ENCODE measurements around the gene RGS3. TPM values are rescaled to one million over a fixed set of nuclear protein-coding genes. Genes with fewer than 3 reads are reported as not detected.

RGS3 gene
- total RNA-seq, 1 experiment from 2014 or later, result 35.8 TPM

GRCh38 chr9:113519426-113520108 is 56.0 kb downstream of the RGS3 start:
- no peaks in the 10 kb centered on the region for H3K27me3 ChIP-seq
- no peaks in the 10 kb centered on the region for H3K9me3 ChIP-seq (replicated peaks)
- DNase-seq, result no peak
- no peak overlapping the region for H3K27ac ChIP-seq
- H3K4me3 ChIP-seq, result no peak overlapping the region
- no peaks in the 10 kb centered on the region for H3K36me3 ChIP-seq
- peaks cover 40% of the 10 kb centered on the region for H3K4me1 ChIP-seq

- Histone ChIP-seq H3K27me3 (no peaks in the 10 kb centered on the region), H3K36me3 (no peaks in the 10 kb centered on the region), H3K4me3 (no peak overlapping the region), H3K9me3 (replicated peaks) (no peaks in the 10 kb centered on the region), H3K4me1 (peaks cover 46% of the 10 kb centered on the region), H3K27ac (no peak overlapping the region)
- no peak for DNase-seq
Observed at GRCh38 chr9:113520109-113520642, 56.6 kb downstream of the RGS3 start.

- peaks cover 44% of the 10 kb centered on the region for H3K4me1 ChIP-seq
- no peaks in the 10 kb centered on the region for H3K27me3 ChIP-seq
- no peaks in the 10 kb centered on the region for H3K9me3 ChIP-seq (replicated peaks)
- H3K27ac ChIP-seq, result no peak overlapping the region
- H3K36me3 ChIP-seq, result no peaks in the 10 kb centered on the region
- H3K4me3 ChIP-seq, result no peak overlapping the region
- DNase-seq, result no peak
Observed at GRCh38 chr9:113521693-113522255, 58.2 kb downstream of the RGS3 start.

GRCh38 chr9:113522419-113522818 is 58.9 kb downstream of the RGS3 start:
- DNase-seq, result no peak
- Histone ChIP-seq H3K36me3 (no peaks in the 10 kb centered on the region), H3K9me3 (replicated peaks) (no peaks in the 10 kb centered on the region), H3K27ac (no peak overlapping the region), H3K4me1 (peaks cover 38% of the 10 kb centered on the region), H3K27me3 (no peaks in the 10 kb centered on the region), H3K4me3 (no peak overlapping the region)

GRCh38 chr9:113522858-113523257 is 59.3 kb downstream of the RGS3 start:
- H3K27me3 ChIP-seq, result no peaks in the 10 kb centered on the region
- no peaks in the 10 kb centered on the region for H3K36me3 ChIP-seq
- DNase-seq, result no peak
- no peak overlapping the region for H3K27ac ChIP-seq
- no peaks in the 10 kb centered on the region for H3K9me3 ChIP-seq (replicated peaks)
- no peak overlapping the region for H3K4me3 ChIP-seq
- H3K4me1 ChIP-seq, result peaks cover 34% of the 10 kb centered on the region

GRCh38 chr9:113523421-113524141 is 60.1 kb downstream of the RGS3 start:
- DNase-seq, result peak; percentile 63 to 76
- Histone ChIP-seq H3K4me3 (peak overlapping the region; percentile 20), H3K9me3 (replicated peaks) (no peaks in the 10 kb centered on the region), H3K27ac (peak overlapping the region; percentile 22), H3K27me3 (no peaks in the 10 kb centered on the region), H3K4me1 (peaks cover 34% of the 10 kb centered on the region), H3K36me3 (no peaks in the 10 kb centered on the region)

GRCh38 chr9:113524468-113524867 is 60.9 kb downstream of the RGS3 start:
- H3K27ac ChIP-seq, result peak overlapping the region; percentile 22
- no peaks in the 10 kb centered on the region for H3K9me3 ChIP-seq (replicated peaks)
- no peak overlapping the region for H3K4me3 ChIP-seq
- peaks cover 34% of the 10 kb centered on the region for H3K4me1 ChIP-seq
- peak; percentile 60 to 63 for DNase-seq
- no peaks in the 10 kb centered on the region for H3K36me3 ChIP-seq
- no peaks in the 10 kb centered on the region for H3K27me3 ChIP-seq

GRCh38 chr9:113525205-113525604 is 61.7 kb downstream of the RGS3 start:
- Histone ChIP-seq H3K4me1 (peaks cover 38% of the 10 kb centered on the region), H3K27me3 (no peaks in the 10 kb centered on the region), H3K36me3 (no peaks in the 10 kb centered on the region), H3K4me3 (no peak overlapping the region), H3K9me3 (replicated peaks) (no peaks in the 10 kb centered on the region), H3K27ac (no peak overlapping the region)
- DNase-seq, result no peak

- no peaks in the 10 kb centered on the region for H3K36me3 ChIP-seq
- H3K27me3 ChIP-seq, result no peaks in the 10 kb centered on the region
- peaks cover 38% of the 10 kb centered on the region for H3K4me1 ChIP-seq
- no peak for DNase-seq
- no peaks in the 10 kb centered on the region for H3K9me3 ChIP-seq (replicated peaks)
- no peak overlapping the region for H3K27ac ChIP-seq
- H3K4me3 ChIP-seq, result no peak overlapping the region
Observed at GRCh38 chr9:113525831-113526230, 62.3 kb downstream of the RGS3 start.

GRCh38 chr9:113526231-113526746 is 62.8 kb downstream of the RGS3 start:
- no peaks in the 10 kb centered on the region for H3K36me3 ChIP-seq
- H3K27ac ChIP-seq, result no peak overlapping the region
- H3K4me3 ChIP-seq, result no peak overlapping the region
- no peaks in the 10 kb centered on the region for H3K27me3 ChIP-seq
- no peak for DNase-seq
- H3K4me1 ChIP-seq, result peaks cover 38% of the 10 kb centered on the region
- no peaks in the 10 kb centered on the region for H3K9me3 ChIP-seq (replicated peaks)

- DNase-seq, result no peak
- Histone ChIP-seq H3K27me3 (no peaks in the 10 kb centered on the region), H3K36me3 (no peaks in the 10 kb centered on the region), H3K9me3 (replicated peaks) (no peaks in the 10 kb centered on the region), H3K4me3 (no peak overlapping the region), H3K4me1 (peaks cover 34% of the 10 kb centered on the region), H3K27ac (no peak overlapping the region)
Observed at GRCh38 chr9:113526841-113527240, 63.3 kb downstream of the RGS3 start.

GRCh38 chr9:113528088-113528487 is 64.6 kb downstream of the RGS3 start:
- no peak overlapping the region for H3K27ac ChIP-seq
- H3K9me3 ChIP-seq (replicated peaks), result no peaks in the 10 kb centered on the region
- no peaks in the 10 kb centered on the region for H3K27me3 ChIP-seq
- peaks cover 21% of the 10 kb centered on the region for H3K4me1 ChIP-seq
- H3K4me3 ChIP-seq, result no peak overlapping the region
- no peaks in the 10 kb centered on the region for H3K36me3 ChIP-seq
- DNase-seq, result no peak

GRCh38 chr9:113528811-113529210 is 65.3 kb downstream of the RGS3 start:
- no peaks in the 10 kb centered on the region for H3K27me3 ChIP-seq
- no peak overlapping the region for H3K27ac ChIP-seq
- no peaks in the 10 kb centered on the region for H3K36me3 ChIP-seq
- peaks cover 18% of the 10 kb centered on the region for H3K4me1 ChIP-seq
- no peak for DNase-seq
- H3K4me3 ChIP-seq, result no peak overlapping the region
- H3K9me3 ChIP-seq (replicated peaks), result no peaks in the 10 kb centered on the region

GRCh38 chr9:113529336-113530009 is 65.9 kb downstream of the RGS3 start:
- DNase-seq, result no peak
- Histone ChIP-seq H3K9me3 (replicated peaks) (no peaks in the 10 kb centered on the region), H3K4me1 (peaks cover 12% of the 10 kb centered on the region), H3K36me3 (no peaks in the 10 kb centered on the region), H3K27me3 (no peaks in the 10 kb centered on the region), H3K4me3 (no peak overlapping the region), H3K27ac (no peak overlapping the region)

All from SJCRH30 (cell line).